Epithelial cell of proximal tubule (primary cell): ENCODE data around the gene BLOC1S4. TPM values are rescaled to one million over a fixed set of nuclear protein-coding genes. Genes with fewer than 3 reads are reported as not detected.
A peak's percentile ranks its signal among the peaks of the same experiment; 100 is the strongest.
"Not testable (repeated sequence)": the region's sequence is repeated elsewhere in the genome, so short reads cannot be mapped to it uniquely, and the experiment has no call there.

ENCODE experiments used
- DNase-seq: peaks from one replicate; pipeline ENCODE4 v3.0.0-alpha.2; 2011; ENCODE audit warnings: low read depth
- H3K4me3 ChIP-seq: 2 replicates; pipeline ENCODE4 v1.5.1; 2011; ENCODE audit warnings: low read depth, mild to moderate bottlenecking, low read length
- total RNA-seq: library from RNA; depleted of rRNA; stranded (reverse); fragments of >200 nt; gene quantifications from 2 replicates; pipeline ENCODE4 v1.2.3, GENCODE V29; 2015
- TF ChIP-seq, protein P1 (sequence below): conservative IDR thresholded peaks from 2 replicates; pipeline ENCODE4 v1.5.1; 2012; ENCODE audit warnings: low read depth, mild to moderate bottlenecking, low read length

BLOC1S4 gene
- total RNA-seq, 1 donor from 2014 or later, result 22.0 TPM

DNA sequence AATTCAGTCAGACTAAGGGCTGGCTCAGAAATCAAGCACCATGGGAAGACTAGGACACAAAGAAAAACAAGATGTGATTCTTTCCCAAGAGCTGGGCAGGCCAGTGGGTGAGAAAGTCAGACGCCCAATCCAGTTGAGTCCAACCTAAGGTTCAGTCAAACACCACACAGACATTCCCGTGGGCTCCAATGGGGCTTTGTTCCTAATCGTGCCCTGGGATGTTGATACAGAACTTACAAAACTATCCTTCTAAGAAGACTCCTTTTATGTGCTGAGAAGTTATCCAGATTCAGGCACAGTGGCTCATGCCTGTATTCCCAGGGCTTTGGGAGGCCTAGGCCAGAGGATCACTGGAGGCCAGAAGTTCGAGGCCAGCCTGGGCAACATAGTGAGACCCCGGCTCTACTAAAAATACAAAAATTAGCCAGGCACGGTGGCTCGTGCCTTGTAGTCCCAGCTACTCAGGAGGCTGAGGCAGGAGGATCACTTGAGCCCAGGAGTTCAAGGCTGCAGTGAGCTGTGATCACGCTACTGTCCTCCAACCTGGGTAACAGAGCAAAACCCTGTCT lies 3.7 kb downstream of the BLOC1S4 start:
- TF ChIP-seq, protein P1, sequence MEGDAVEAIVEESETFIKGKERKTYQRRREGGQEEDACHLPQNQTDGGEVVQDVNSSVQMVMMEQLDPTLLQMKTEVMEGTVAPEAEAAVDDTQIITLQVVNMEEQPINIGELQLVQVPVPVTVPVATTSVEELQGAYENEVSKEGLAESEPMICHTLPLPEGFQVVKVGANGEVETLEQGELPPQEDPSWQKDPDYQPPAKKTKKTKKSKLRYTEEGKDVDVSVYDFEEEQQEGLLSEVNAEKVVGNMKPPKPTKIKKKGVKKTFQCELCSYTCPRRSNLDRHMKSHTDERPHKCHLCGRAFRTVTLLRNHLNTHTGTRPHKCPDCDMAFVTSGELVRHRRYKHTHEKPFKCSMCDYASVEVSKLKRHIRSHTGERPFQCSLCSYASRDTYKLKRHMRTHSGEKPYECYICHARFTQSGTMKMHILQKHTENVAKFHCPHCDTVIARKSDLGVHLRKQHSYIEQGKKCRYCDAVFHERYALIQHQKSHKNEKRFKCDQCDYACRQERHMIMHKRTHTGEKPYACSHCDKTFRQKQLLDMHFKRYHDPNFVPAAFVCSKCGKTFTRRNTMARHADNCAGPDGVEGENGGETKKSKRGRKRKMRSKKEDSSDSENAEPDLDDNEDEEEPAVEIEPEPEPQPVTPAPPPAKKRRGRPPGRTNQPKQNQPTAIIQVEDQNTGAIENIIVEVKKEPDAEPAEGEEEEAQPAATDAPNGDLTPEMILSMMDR, result no peak
- no peak for DNase-seq
- H3K4me3 ChIP-seq, result no peak overlapping the region

DNA sequence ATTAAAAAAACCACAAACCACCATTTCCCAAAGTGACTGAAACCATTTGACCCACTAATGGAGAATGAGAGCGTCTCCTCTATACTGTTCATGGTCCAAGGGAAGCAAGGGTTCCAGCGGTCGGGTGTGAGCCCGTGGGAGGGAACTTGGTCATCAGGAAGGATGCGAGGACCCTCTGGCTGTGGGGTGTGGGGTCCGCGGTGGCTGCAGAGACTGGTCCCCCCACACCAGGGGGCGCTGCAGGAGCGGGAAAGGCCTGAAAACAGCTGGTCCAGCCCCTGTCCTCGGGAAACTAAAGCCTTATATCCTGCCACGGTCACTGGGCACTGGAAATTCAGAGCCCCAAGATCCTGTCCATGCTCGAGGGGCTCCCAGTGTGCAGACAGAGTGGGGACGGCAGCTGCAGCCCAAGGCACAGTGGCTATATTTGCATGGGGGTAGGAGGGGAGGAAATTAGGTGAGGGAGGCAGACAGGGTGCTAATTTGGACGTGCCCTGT lies 4.3 kb downstream of the BLOC1S4 start:
- TF ChIP-seq, protein P1, result peak; percentile 96
- no peak overlapping the region for H3K4me3 ChIP-seq
- no peak for DNase-seq

DNA sequence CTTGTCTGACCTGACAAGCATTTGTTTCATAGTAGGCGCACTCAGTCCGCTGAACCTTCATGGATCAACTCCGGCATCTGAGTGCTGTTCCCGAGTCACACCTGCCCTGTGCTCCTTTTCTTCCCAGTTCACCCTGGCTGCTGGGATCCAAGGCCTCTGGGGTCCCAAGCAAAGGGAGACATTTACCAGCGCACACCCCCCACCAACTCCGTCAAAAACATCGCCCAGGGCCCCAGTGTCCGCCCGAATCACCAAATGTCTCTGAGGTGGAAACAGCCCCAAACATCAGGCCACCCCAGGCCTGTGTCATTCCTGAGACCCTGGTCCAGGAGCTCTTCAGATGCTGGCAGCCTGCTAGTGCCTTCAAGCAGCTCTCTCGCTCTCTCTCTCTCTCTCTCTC lies 5.1 kb downstream of the BLOC1S4 start:
- no peak for DNase-seq
- H3K4me3 ChIP-seq, result no peak overlapping the region
- TF ChIP-seq, protein P1, result no peak

DNA sequence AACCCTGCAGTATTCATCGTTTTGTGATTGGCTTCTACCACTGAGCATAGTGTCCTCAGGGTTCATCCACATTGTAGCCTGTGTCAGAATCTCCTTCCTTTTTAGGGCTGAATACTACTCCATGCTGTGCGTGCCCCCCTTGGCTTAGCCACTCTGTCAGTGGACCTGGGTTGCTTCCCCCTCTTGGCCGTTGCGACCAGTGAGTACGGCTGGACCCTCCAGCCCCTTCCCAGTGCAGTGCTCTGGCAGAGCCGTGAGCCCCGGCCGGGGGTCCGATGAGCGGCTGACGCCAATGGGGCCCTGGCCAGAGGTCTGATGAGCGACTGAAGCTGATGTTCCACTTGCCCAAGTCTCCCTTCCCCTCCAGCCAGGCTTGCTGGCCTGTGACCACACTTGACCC lies 6.9 kb downstream of the BLOC1S4 start:
- DNase-seq, result no peak
- no peak overlapping the region for H3K4me3 ChIP-seq
- TF ChIP-seq, protein P1, result no peak

DNA sequence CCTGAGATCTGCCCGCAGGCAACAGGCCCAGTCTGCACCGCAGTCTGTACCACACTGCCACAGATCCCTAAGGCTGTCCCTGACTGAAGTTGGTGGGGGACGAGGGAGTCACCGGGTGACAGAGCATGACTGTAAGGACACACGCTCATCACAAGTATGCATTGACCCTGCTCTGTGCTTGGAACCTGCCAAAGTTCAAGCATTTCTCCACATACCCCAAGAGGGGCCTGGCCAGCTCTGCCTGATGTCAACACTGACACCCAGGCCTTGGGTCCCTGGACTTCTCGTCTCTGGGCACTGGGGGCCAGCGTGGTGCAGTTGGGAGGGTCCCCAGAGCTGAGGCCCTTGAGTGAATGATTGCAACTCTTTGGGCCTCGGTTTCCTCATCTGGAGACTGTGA lies 7.9 kb downstream of the BLOC1S4 start:
- H3K4me3 ChIP-seq, result no peak overlapping the region
- DNase-seq, result no peak
- TF ChIP-seq, protein P1, result no peak

DNA sequence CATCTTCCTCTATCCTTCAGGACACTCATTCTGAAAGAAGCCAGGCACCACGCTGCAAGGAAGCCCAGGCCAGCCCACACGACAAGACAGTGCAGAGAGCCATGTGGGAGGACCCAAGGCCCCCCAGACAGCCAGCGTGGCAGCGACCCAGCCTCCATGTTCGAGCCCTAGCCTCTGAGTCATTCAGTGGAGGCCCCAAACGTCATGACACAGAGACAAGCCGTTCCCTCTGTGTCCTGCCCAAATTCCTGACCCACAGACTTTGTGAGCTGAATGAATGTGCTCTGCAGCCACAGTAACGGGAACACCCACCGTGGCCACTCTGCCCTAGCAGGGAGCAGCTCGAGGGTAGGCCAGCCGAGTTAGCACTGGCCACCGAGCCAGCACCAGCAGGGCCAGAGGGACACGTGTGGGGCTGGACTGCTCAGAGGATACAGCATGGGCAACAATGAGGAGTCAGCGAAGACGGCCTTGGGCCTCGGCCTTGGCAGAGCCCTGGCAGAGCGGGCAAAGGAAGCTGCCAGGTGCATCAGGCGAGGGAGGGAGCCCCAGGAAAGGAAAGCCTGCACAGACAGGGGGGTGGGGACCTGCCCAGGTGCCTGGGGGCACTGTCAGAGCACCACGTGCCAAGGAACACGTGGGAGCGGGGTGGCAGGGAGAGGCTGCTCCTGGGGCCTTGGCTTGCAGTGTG lies 8.6 kb downstream of the BLOC1S4 start:
- TF ChIP-seq, protein P1, result no peak
- DNase-seq, result no peak
- no peak overlapping the region for H3K4me3 ChIP-seq

DNA sequence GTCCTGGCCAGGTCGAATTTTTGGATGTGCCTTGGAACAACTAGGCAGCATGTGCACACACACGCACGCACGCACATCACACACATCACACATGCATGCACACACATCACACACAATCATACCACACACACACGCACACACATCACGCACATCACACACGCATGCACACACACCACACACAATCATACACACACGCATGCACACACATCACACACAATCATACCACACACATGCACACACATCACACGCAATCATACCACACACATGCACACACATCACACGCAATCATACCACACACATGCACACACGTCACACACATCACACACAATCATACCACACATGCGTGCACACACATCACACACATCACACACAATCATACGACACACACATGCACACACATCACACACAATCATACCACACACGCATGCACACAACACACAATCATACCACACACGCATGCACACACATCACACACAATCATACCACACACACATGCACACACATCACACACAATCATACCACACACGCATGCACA lies 9.5 kb downstream of the BLOC1S4 start:
- not testable (repeated sequence) for DNase-seq, H3K4me3 ChIP-seq
